Activated naive CD4-positive, alpha-beta T cell treated with anti-CD3 and anti-CD28 coated beads, Interleukin-2, amount 10 ng/mL, durations not matched to agents 5 hours and 36 hours (primary cell): ENCODE results near the gene INHBC. TPM values are rescaled to one million over a fixed set of nuclear protein-coding genes. Genes with fewer than 3 reads are reported as not detected.

Experiments
- total RNA-seq, 2 experiments: library from RNA; stranded (reverse); gene quantifications; one replicate each; pipeline ENCODE4 v1.2.3, GENCODE V29; 2021

INHBC gene
- total RNA-seq: not detected

GRCh38 chr12:57434517-57435223, at the start of gene INHBC:
TSS of gene INHBC (plus strand) at chr12:57434784. CDS start at chr12:57434887, 103 bp downstream.

GRCh38 chr12:57430931-57431566, 3.5 kb upstream of the INHBC start, which contains the start of gene R3HDM2:
TSS of gene R3HDM2 (minus strand) at chr12:57431043. CDS start at chr12:57310428, 120,615 bp downstream.

GRCh38 chr12:57454566-57455373, 20.2 kb downstream of the INHBC start, which contains the start of gene INHBE:
TSS of gene INHBE (plus strand) at chr12:57455307. CDS start at chr12:57455537, 230 bp downstream.

GRCh38 chr12:57459750-57460467, 25.3 kb downstream of the INHBC start, which contains the start of gene GLI1:
TSS of gene GLI1 (plus strand) at chr12:57459785. CDS start at chr12:57463692, 3,907 bp downstream.

GRCh38 chr12:57479376-57480115, 45.0 kb downstream of the INHBC start, which contains the start of gene ARHGAP9:
TSS of gene ARHGAP9 (minus strand) at chr12:57479866. CDS start at chr12:57479406, 460 bp downstream.

GRCh38 chr12:57487597-57488401, 53.2 kb downstream of the INHBC start, which contains the start of gene MARS1:
TSS of gene MARS1 (plus strand) at chr12:57488068. CDS start at chr12:57488091, 23 bp downstream.

Other genes starting within 250 kb of the INHBC start
- gene NXPH4, start 218.0 kb upstream of the INHBC start, total RNA-seq: under 1 TPM; 0.29 to 0.43 TPM
- gene SHMT2, start 205.1 kb upstream of the INHBC start, total RNA-seq: 100 to 1,000 TPM; 171 to 176 TPM
- 1 to 10 TPM; 3.5 to 4.7 TPM for gene STAC3, start 183.6 kb upstream of the INHBC start, total RNA-seq
- gene R3HDM2, start 3.7 kb upstream of the INHBC start, total RNA-seq: 10 to 100 TPM; 67.8 to 72.0 TPM
- gene INHBE, start 20.5 kb downstream of the INHBC start, total RNA-seq: not detected
- gene GLI1, start 25.0 kb downstream of the INHBC start, total RNA-seq: 1 to 10 TPM in 1 of 2 experiments, under 1 TPM in 1; 0.88 to 1.5 TPM
- gene ARHGAP9, start 45.1 kb downstream of the INHBC start, total RNA-seq: 100 to 1,000 TPM; 211 to 247 TPM
- gene MARS1, start 53.3 kb downstream of the INHBC start, total RNA-seq: 100 to 1,000 TPM; 192 to 213 TPM
- 10 to 100 TPM; 18.4 to 19.2 TPM for gene DDIT3, start 85.7 kb downstream of the INHBC start, total RNA-seq
- 10 to 100 TPM; 78.2 to 82.2 TPM for gene MBD6, start 88.0 kb downstream of the INHBC start, total RNA-seq
- 10 to 100 TPM; 78.3 to 80.0 TPM for gene DCTN2, start 112.4 kb downstream of the INHBC start, total RNA-seq
- gene KIF5A, start 115.3 kb downstream of the INHBC start, total RNA-seq: under 1 TPM; 0.58 to 0.71 TPM
- gene PIP4K2C, start 156.4 kb downstream of the INHBC start, total RNA-seq: 10 to 100 TPM; 16.8 to 18.3 TPM
- gene DTX3, start 170.0 kb downstream of the INHBC start, total RNA-seq: 10 to 100 TPM; 22.1 to 24.5 TPM
- 1 to 10 TPM in 1 of 2 experiments, under 1 TPM in 1; 0.76 to 1.1 TPM for gene ARHGEF25, start 176.7 kb downstream of the INHBC start, total RNA-seq
- gene B4GALNT1, start 198.4 kb downstream of the INHBC start, total RNA-seq: under 1 TPM; 0.33 to 0.63 TPM